Hematopoietic multipotent progenitor cell treated with erythropoietin and hydrocortisone succinate and interleukin-3 and kit ligand, for 6 days (in vitro differentiated cells): ENCODE results near the gene BMPR1B.
"Not testable (repeated sequence)": the region's sequence is repeated elsewhere in the genome, so short reads cannot be mapped to it uniquely, and the experiment has no call there.

ENCODE experiments used
- DNase-seq: peaks from one replicate; pipeline ENCODE4 v3.0.0-alpha.2; 2015

The BMPR1B gene

DNA sequence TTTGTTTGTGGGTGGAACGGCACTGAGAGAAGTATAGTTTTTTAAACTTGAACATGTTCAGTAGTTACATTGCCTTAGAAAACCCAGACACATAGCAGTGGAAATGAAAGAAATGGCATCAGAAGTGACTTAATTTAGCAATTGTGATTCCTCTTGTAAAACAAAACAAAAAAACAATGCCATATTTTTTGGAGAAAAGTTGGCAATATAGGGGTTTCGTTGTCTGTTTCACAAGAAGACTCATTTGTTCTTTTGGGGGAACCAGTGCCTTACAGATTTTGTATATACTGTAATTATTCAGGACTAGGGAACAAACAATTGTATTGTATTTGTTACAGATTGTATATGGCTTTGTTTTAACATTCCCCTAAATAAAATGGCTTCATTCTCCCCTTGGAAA lies 400.3 kb downstream of the BMPR1B start:
- no peak for DNase-seq

DNA sequence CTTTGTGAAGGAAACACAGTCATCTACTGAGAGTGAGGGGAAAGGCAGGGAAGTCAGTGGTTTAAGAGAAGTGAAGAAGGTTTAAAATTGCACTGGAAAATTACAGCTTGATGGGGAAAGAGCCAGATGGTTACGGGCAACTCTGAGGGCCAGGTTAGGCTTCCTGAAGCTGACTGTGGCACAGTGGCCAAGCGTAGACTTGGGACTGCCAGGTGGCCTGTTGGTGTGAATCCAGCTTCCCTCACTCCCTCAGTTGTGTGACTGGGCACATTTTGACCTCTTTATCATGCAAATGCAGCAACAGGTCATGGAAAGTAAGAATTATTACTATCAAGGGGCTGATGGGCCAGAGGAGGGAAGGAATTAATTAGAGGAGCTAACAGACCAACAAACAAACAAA lies 400.9 kb downstream of the BMPR1B start:
- DNase-seq, result no peak

GRCh38 chr4:95159384-95159783 lies 401.6 kb downstream of the BMPR1B start:
- no peak for DNase-seq

DNA sequence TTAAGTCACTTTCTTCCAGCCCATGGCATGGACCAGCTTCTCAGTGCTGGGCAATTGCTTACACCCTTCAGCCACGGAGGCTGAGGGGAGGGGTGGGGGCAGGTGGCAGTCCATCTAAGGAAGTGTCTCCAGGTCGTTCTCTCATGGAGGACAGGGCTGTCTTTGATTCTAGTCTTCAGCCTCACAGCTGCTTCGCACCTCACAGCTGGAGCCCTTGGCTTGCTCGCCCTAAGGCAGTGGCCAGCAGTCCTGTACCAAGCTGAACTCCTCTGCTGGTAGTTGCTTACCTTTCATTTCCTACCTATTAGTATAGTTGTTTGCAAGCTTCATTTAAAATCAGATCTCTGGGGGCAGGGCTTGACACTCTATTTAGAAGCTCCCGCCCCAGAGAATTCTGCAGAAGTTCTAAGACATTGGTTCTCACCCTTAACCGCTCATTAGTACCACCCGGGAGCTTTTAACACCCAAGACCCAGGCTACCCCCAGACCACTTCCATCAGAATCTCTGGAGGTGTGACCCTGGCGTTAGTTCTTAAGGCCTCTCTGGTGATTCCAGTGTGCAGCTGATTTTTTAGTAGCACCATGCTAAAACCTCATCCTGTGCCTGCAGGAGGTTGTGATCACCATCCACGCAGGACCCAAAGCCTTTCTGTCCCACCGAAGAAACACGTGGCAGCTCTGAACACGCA lies 404.2 kb downstream of the BMPR1B start:
- no peak for DNase-seq

DNA sequence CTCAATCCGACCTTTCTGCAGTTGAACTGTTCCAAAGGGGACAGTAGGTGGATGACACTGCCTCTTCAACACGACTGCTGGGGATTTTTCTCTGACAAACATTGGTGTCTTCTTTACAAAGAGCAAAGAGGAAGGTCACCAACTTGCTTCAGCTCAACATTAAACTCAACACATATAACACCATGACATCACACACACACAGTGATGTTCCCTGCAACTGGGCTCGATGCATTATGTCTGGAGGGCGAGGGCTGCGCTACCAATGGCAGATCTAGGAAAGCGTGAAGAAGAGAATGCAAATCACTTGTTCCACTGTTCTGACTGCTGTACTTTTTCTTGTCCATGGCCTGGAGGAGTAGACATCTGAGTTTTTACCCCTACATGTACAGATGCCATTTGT lies 405.1 kb downstream of the BMPR1B start:
- DNase-seq, result no peak

GRCh38 chr4:95165926-95166524 lies 408.3 kb downstream of the BMPR1B start:
- peak; percentile 90 for DNase-seq

- no peak for DNase-seq
These were observed 410.1 kb downstream of the BMPR1B start for GRCh38 chr4:95167805-95168204.

GRCh38 chr4:95170176-95170575 lies 412.4 kb downstream of the BMPR1B start:
- DNase-seq, result no peak

- not testable (repeated sequence) for DNase-seq
These were observed 413.6 kb downstream of the BMPR1B start for GRCh38 chr4:95171377-95171776.

DNA sequence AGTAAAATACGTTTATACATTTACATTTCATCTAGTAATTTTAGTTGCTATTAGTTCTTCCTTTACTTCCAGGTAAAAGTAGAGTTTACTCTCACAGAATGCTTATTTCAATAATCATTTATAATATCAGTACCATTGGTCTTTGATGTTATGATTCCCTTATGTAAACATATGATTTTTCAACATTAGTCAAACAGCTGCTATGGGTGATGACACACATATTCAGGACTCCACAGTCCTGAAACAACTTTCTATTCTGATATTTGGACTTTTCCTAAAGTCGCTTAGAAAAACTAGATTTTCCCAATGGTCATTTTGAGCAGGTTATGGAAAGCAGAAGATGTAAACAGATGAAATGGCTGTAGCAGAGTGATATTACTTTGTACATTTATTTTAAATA lies 421.2 kb downstream of the BMPR1B start:
- DNase-seq, result no peak

GRCh38 chr4:95180531-95181242 lies 422.9 kb downstream of the BMPR1B start:
- DNase-seq, result no peak

GRCh38 chr4:95181243-95181995 lies 423.7 kb downstream of the BMPR1B start:
- DNase-seq, result no peak

- DNase-seq, result no peak
These were observed 424.2 kb downstream of the BMPR1B start for GRCh38 chr4:95181996-95182306.

- no peak for DNase-seq
These were observed 426.1 kb downstream of the BMPR1B start for GRCh38 chr4:95183656-95184408.

- DNase-seq, result no peak
These were observed 428.9 kb downstream of the BMPR1B start for GRCh38 chr4:95186666-95187065.

- no peak for DNase-seq
These were observed 431.1 kb downstream of the BMPR1B start for GRCh38 chr4:95188701-95189370.

GRCh38 chr4:95190751-95191436 lies 433.1 kb downstream of the BMPR1B start:
- DNase-seq, result no peak

GRCh38 chr4:95191537-95191936 lies 433.8 kb downstream of the BMPR1B start:
- DNase-seq, result no peak

GRCh38 chr4:95193391-95194224 lies 435.9 kb downstream of the BMPR1B start:
- no peak for DNase-seq

DNA sequence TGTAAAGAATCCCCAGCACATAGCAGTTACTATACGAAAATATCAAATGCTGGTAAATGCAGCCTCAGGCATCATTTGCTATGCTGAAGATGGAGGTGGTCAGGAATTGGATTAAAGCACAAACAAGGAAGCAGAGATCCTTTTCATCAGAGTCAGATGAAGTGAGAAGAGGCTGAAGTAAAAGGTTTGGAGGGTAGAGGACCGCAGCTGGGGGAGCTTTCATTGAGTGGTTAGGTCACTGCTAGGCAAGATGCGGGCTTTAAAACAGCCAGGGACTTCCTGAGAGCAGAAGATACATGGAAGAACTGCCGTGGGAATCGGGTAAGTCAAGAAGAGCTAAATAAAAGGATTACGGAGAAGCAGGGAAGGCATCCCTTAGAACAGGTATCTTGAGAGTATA lies 439.6 kb downstream of the BMPR1B start:
- DNase-seq, result no peak

DNA sequence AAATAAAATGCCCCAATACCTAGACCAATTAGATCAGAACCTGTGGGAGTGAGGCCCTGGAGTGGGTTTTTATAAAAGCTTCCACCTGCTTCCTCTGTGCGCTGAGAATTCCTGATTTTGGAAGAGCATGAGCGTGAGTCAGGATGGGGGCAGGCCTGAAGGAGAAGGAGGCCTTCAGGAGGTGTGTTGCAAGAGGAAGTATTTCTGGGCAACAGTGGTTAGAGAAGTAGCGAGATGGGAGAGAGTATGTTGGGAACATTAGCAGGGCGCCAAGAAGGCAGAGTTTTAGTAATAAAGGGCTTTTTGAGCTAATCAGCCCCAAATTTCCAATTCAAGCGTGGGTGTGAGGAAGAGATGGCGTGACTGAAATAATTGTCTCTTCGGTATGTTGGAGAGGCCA lies 441.2 kb downstream of the BMPR1B start:
- no peak for DNase-seq
